Measurements from ENCODE around the gene NSD1.

The NSD1 gene

DNA sequence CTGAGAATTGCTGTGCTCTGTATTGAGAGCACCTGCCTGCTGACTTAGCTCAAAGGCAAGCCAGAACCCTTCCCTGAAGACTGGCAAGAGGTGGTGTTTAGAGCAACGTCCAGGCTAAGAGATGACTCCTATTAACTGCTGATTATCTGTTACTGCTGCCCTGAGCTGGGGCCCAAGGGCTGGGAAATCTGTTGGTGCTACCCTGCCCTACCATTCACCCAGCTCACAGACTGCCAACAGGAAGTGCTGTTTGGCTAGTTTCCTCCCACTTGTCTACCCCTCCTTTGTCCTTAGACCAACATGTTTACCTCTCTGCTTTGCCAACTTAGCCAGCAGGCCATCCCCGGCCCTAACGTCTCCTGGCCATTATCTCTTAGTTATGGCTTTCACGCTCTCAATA lies 163.0 kb downstream of the NSD1 start:
- peak overlapping the region; percentile 45 for H3K27ac ChIP-seq
- TF ChIP-seq, protein P1, sequence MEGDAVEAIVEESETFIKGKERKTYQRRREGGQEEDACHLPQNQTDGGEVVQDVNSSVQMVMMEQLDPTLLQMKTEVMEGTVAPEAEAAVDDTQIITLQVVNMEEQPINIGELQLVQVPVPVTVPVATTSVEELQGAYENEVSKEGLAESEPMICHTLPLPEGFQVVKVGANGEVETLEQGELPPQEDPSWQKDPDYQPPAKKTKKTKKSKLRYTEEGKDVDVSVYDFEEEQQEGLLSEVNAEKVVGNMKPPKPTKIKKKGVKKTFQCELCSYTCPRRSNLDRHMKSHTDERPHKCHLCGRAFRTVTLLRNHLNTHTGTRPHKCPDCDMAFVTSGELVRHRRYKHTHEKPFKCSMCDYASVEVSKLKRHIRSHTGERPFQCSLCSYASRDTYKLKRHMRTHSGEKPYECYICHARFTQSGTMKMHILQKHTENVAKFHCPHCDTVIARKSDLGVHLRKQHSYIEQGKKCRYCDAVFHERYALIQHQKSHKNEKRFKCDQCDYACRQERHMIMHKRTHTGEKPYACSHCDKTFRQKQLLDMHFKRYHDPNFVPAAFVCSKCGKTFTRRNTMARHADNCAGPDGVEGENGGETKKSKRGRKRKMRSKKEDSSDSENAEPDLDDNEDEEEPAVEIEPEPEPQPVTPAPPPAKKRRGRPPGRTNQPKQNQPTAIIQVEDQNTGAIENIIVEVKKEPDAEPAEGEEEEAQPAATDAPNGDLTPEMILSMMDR (conservative IDR thresholded peaks at IDR 0.05): no peak

GRCh38 chr5:177297922-177298321 lies 164.3 kb downstream of the NSD1 start:
- TF ChIP-seq, protein P1 (conservative IDR thresholded peaks at IDR 0.05): no peak
- H3K27ac ChIP-seq: no peak overlapping the region

GRCh38 chr5:177299697-177300096 lies 166.1 kb downstream of the NSD1 start:
- TF ChIP-seq, protein P1 (conservative IDR thresholded peaks at IDR 0.05): no peak
- peak overlapping the region; percentile 95; the same call in 1 of the 2 replicates for H3K27ac ChIP-seq

GRCh38 chr5:177300236-177300880 lies 166.8 kb downstream of the NSD1 start:
- peak overlapping the region; percentile 95 for H3K27ac ChIP-seq

GRCh38 chr5:177300951-177301350 lies 167.4 kb downstream of the NSD1 start:
- TF ChIP-seq, protein P1 (conservative IDR thresholded peaks at IDR 0.05): no peak
- H3K27ac ChIP-seq: peak overlapping the region; percentile 95

More at GRCh38 chr5:177300236-177300880, 166.8 kb downstream of the NSD1 start:
- TF ChIP-seq, protein P1 (conservative IDR thresholded peaks at IDR 0.05): no peak

- TF ChIP-seq, protein P1 (conservative IDR thresholded peaks at IDR 0.05): no peak
- peak overlapping the region; percentile 95 for H3K27ac ChIP-seq
Observed at GRCh38 chr5:177301503-177302165, 168.1 kb downstream of the NSD1 start.

GRCh38 chr5:177302354-177303110 lies 169.0 kb downstream of the NSD1 start:
- peak overlapping the region; percentile 95 for H3K27ac ChIP-seq

More at GRCh38 chr5:177302354-177303110, 169.0 kb downstream of the NSD1 start:
- TF ChIP-seq, protein P1 (conservative IDR thresholded peaks at IDR 0.05): no peak
